ENCODE results near the gene CHST11.

DNA sequence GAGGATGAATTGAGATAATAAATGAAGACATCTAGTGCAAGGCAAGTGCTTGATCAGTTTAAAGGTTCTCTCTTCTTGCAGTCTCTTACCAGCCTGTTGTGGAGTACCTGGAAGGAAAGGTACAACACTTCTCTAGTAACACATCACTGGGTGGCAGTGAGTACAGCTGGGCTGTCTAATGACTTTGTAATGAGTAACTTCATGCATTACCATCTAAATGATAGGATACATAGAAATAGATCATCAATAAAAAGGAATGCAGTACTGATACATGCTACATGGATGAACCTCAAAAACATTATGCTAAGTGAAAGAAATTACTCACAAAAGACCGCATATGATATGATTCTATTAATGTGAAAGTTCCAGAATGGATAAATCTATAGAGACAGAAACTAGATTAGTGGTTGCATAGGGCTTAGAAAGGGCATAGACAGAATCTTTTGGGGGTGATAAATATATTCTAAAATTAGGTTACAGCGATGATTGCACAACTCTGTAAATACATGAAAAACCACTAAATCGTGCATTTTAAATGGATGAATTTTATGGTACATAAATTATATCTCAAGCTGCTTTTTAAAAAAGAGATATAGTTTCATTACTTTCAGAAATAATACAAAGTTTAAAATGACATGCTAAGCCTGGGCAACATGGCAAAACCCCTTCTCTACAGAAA lies 224.4 kb downstream of the CHST11 start:
- TF ChIP-seq, protein P1, sequence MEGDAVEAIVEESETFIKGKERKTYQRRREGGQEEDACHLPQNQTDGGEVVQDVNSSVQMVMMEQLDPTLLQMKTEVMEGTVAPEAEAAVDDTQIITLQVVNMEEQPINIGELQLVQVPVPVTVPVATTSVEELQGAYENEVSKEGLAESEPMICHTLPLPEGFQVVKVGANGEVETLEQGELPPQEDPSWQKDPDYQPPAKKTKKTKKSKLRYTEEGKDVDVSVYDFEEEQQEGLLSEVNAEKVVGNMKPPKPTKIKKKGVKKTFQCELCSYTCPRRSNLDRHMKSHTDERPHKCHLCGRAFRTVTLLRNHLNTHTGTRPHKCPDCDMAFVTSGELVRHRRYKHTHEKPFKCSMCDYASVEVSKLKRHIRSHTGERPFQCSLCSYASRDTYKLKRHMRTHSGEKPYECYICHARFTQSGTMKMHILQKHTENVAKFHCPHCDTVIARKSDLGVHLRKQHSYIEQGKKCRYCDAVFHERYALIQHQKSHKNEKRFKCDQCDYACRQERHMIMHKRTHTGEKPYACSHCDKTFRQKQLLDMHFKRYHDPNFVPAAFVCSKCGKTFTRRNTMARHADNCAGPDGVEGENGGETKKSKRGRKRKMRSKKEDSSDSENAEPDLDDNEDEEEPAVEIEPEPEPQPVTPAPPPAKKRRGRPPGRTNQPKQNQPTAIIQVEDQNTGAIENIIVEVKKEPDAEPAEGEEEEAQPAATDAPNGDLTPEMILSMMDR (conservative IDR thresholded peaks at IDR 0.05; ENCODE audit: low read depth, low read length) = no peak
- TF ChIP-seq EZH2 (IDR thresholded peaks at IDR 0.05; ENCODE audit: borderline replicate concordance, low read depth, low read length, poor library complexity, severe bottlenecking) = no peak

Data from A673 (cell line).